Measurements from ENCODE around the gene RAPGEF4. TPM values are rescaled to one million over a fixed set of nuclear protein-coding genes. Genes with fewer than 3 reads are reported as not detected.

Gene RAPGEF4
- total RNA-seq, 1 experiment from 2014 or later, result 0.59 TPM

DNA sequence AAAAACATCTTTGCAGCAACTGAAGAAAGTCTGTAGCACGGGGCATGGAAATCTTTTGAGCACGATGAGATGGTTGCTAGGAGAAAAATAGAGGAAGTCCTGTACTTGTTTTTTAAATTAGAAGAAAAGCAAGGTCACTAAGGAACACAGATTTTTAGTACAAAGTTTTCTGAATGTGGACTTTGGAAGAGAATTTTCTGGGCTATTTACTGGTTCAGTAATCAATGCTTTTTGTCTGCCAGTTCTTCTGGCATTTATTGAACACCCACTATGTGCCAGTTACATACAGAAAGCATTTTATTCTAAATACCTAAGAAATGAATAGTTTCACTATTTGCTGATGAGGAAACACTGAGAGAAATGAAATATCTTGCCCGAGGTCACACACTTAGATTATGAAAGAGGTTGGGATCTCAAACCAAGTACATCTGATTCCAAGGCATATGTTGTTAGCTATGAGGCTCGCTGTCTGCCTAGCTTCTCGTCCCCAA lies 324.4 kb downstream of the RAPGEF4 start (continued):
- TF ChIP-seq EZH2 (IDR thresholded peaks at IDR 0.05), result no peak

DNA sequence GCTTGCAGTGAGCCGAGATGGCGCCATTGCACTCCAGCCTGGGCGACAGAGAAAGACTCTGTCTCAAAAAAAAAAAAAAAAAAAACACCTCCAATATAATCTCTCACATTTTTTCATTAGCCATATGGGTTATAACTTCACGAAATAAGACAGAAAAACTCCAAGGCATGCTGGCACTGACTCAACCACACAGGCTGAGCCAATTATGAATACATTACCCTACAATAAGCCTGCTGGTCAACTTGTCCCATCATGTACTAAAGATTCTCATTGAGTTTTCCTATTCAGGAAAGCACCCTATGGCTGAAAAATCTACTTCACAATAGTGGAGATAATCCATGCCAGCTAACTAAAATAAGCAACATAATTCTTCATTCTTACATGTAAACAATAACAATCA lies 327.2 kb downstream of the RAPGEF4 start:
- intact Hi-C loops (cut with micrococcal nuclease), result no loop called here
- no peak for TF ChIP-seq POLR2AphosphoS5 (IDR thresholded peaks at IDR 0.05; ENCODE audit: low read depth, low read length)
- TF ChIP-seq, protein P1, sequence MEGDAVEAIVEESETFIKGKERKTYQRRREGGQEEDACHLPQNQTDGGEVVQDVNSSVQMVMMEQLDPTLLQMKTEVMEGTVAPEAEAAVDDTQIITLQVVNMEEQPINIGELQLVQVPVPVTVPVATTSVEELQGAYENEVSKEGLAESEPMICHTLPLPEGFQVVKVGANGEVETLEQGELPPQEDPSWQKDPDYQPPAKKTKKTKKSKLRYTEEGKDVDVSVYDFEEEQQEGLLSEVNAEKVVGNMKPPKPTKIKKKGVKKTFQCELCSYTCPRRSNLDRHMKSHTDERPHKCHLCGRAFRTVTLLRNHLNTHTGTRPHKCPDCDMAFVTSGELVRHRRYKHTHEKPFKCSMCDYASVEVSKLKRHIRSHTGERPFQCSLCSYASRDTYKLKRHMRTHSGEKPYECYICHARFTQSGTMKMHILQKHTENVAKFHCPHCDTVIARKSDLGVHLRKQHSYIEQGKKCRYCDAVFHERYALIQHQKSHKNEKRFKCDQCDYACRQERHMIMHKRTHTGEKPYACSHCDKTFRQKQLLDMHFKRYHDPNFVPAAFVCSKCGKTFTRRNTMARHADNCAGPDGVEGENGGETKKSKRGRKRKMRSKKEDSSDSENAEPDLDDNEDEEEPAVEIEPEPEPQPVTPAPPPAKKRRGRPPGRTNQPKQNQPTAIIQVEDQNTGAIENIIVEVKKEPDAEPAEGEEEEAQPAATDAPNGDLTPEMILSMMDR (IDR thresholded peaks at IDR 0.05 in 2 of 3, conservative IDR thresholded peaks at IDR 0.05 in 1 of 3; ENCODE audit: borderline replicate concordance in 1 of 3, insufficient read depth in 1 of 3, low read depth in 2 of 3, low read length in 2 of 3), result no peak
- no peak for TF ChIP-seq EZH2 (IDR thresholded peaks at IDR 0.05)
- TF ChIP-seq, protein P2, sequence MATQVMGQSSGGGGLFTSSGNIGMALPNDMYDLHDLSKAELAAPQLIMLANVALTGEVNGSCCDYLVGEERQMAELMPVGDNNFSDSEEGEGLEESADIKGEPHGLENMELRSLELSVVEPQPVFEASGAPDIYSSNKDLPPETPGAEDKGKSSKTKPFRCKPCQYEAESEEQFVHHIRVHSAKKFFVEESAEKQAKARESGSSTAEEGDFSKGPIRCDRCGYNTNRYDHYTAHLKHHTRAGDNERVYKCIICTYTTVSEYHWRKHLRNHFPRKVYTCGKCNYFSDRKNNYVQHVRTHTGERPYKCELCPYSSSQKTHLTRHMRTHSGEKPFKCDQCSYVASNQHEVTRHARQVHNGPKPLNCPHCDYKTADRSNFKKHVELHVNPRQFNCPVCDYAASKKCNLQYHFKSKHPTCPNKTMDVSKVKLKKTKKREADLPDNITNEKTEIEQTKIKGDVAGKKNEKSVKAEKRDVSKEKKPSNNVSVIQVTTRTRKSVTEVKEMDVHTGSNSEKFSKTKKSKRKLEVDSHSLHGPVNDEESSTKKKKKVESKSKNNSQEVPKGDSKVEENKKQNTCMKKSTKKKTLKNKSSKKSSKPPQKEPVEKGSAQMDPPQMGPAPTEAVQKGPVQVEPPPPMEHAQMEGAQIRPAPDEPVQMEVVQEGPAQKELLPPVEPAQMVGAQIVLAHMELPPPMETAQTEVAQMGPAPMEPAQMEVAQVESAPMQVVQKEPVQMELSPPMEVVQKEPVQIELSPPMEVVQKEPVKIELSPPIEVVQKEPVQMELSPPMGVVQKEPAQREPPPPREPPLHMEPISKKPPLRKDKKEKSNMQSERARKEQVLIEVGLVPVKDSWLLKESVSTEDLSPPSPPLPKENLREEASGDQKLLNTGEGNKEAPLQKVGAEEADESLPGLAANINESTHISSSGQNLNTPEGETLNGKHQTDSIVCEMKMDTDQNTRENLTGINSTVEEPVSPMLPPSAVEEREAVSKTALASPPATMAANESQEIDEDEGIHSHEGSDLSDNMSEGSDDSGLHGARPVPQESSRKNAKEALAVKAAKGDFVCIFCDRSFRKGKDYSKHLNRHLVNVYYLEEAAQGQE (IDR thresholded peaks at IDR 0.05; ENCODE audit: low read depth), result no peak
- TF ChIP-seq SRF (IDR thresholded peaks at IDR 0.05; ENCODE audit: low read depth), result no peak
- TF ChIP-seq EZH2phosphoT487 (IDR thresholded peaks at IDR 0.05; ENCODE audit: borderline replicate concordance), result no peak
- no peak for TF ChIP-seq RAD21 (IDR thresholded peaks at IDR 0.05; ENCODE audit: low read depth)
- TF ChIP-seq EGR1 (IDR thresholded peaks at IDR 0.05; ENCODE audit: low read depth), result no peak
- TF ChIP-seq, protein P3, sequence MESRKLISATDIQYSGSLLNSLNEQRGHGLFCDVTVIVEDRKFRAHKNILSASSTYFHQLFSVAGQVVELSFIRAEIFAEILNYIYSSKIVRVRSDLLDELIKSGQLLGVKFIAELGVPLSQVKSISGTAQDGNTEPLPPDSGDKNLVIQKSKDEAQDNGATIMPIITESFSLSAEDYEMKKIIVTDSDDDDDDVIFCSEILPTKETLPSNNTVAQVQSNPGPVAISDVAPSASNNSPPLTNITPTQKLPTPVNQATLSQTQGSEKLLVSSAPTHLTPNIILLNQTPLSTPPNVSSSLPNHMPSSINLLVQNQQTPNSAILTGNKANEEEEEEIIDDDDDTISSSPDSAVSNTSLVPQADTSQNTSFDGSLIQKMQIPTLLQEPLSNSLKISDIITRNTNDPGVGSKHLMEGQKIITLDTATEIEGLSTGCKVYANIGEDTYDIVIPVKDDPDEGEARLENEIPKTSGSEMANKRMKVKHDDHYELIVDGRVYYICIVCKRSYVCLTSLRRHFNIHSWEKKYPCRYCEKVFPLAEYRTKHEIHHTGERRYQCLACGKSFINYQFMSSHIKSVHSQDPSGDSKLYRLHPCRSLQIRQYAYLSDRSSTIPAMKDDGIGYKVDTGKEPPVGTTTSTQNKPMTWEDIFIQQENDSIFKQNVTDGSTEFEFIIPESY (IDR thresholded peaks at IDR 0.05; ENCODE audit: extremely low read depth, insufficient replicate concordance, low read length), result no peak
- TF ChIP-seq SIN3A (IDR thresholded peaks at IDR 0.05; ENCODE audit: low read depth), result no peak
- TF ChIP-seq SP1 (IDR thresholded peaks at IDR 0.05; ENCODE audit: low read depth), result no peak
- TF ChIP-seq, protein P4, sequence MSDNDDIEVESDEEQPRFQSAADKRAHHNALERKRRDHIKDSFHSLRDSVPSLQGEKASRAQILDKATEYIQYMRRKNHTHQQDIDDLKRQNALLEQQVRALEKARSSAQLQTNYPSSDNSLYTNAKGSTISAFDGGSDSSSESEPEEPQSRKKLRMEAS (IDR thresholded peaks at IDR 0.05), result no peak
- no peak for TF ChIP-seq JUND (IDR thresholded peaks at IDR 0.05)
- Histone ChIP-seq H3K4me1 (ENCODE audit: control insufficient read depth in 1 of 2, insufficient read depth in 2 of 2, low read length in 2 of 2) (no peaks in the 10 kb centered on the region), H3K9ac (ENCODE audit: low read length) (no peak overlapping the region), H3K79me2 (ENCODE audit: insufficient read depth, low read length) (no peaks in the 10 kb centered on the region), H2AFZ (ENCODE audit: low read depth, low read length, poor library complexity, severe bottlenecking) (no peak overlapping the region), H3K9me2 (ENCODE audit: insufficient read depth) (no peaks in the 10 kb centered on the region), H3K27ac (ENCODE audit: low read depth, low read length) (no peak overlapping the region), H3K4me2 (ENCODE audit: low read length) (no peak overlapping the region), H3K27me3 (ENCODE audit: insufficient read depth, low read length) (no peaks in the 10 kb centered on the region), H3K4me3 (replicated peaks in 1 of 2; ENCODE audit: low read depth in 1 of 2, low read length in 2 of 2) (no peak overlapping the region), H4K20me1 (ENCODE audit: insufficient read depth) (no peaks in the 10 kb centered on the region), H3K36me3 (ENCODE audit: control insufficient read depth in 1 of 2, insufficient read depth in 2 of 2, low read length in 2 of 2) (no peaks in the 10 kb centered on the region), H3K9me3 (ENCODE audit: control insufficient read depth in 1 of 2, insufficient read depth in 1 of 2, low read depth in 1 of 2, low read length in 2 of 2) (no peaks in the 10 kb centered on the region)
- DNase-seq (ENCODE audit: low read depth, low spot score) (no peak), ATAC-seq (no peak)
- no TSS peak for BruUV-seq (replicated peaks)
- ChIA-PET RAD21 (ENCODE audit: low non-redundant PET in 1 of 2, low total read pairs in 2 of 2, uncharacterized antibody in 2 of 2, unreplicated experiment in 2 of 2) (no interaction called here), POLR2A (interaction anchor here (1.2 kb wide), 1 partner anchor 14 kb away, joined by 3 read pairs; no protein-coding TSS in a partner anchor), CTCF (no interaction called here)
